HG02943 (cell line): ENCODE data around the gene FANCI.

ENCODE experiments used
- ATAC-seq: cut with Tn5 transposase; IDR thresholded peaks from one replicate; pipeline ENCODE4 v1.9.1; 2021; ENCODE audit warnings: mild to moderate bottlenecking, low read depth, moderate library complexity; ENCODE audit not compliant: unreplicated experiment

Gene FANCI

GRCh38 chr15:89330119-89330518, 86.3 kb downstream of the FANCI start:
- ATAC-seq = no peak

DNA sequence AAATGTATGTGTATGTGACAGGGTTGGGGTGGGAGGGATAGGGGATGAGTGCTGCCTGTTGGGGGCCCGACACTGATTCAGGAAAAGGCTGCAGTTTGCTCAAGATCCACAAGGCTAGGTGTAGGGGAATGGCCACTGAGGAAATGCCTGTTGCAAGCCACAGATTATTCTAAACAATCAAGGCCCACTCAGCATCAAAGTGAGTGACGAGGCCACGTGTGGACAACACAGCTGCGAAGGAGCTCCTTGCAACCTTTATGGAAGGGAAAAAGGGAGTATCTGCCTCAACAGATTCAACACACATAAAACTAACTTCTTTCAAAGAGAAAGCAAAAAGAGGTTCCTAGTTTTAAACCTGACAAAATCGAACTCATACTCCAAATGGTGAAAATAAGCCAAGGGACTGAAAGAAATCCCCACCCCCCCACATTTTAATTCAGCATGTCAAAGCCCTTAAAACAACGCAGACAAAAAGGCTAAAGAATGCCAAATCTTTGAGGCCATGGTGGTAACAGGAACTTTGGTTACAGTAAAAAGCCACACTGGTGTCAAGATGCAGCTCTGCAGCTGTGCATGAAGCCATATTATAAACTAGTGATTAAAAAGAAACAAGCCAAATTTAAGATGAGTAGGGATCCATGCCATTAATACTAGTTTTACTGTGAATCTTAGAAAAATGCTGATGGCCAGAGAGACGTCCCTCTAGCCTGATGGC, 87.3 kb downstream of the FANCI start:
- no peak for ATAC-seq

DNA sequence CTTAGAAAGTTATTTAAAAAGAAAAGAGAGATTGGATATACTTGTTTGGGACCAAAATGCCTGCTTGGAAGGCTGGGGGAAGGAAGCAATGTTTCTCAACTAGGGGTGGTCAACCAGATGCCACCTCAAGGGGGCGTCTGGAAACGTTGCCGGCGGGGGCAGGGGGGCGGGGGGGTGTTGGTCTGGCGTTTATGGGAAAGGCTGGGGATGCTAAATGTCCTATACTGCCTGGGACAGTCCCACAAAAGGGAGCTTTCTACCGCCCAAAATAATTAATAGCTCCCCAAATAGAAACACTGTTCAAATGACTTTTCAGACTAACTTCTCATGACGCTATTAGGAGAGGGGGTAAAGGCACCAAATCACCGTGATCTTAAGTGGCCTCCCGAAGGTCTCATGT, 88.7 kb downstream of the FANCI start:
- ATAC-seq = no peak

DNA sequence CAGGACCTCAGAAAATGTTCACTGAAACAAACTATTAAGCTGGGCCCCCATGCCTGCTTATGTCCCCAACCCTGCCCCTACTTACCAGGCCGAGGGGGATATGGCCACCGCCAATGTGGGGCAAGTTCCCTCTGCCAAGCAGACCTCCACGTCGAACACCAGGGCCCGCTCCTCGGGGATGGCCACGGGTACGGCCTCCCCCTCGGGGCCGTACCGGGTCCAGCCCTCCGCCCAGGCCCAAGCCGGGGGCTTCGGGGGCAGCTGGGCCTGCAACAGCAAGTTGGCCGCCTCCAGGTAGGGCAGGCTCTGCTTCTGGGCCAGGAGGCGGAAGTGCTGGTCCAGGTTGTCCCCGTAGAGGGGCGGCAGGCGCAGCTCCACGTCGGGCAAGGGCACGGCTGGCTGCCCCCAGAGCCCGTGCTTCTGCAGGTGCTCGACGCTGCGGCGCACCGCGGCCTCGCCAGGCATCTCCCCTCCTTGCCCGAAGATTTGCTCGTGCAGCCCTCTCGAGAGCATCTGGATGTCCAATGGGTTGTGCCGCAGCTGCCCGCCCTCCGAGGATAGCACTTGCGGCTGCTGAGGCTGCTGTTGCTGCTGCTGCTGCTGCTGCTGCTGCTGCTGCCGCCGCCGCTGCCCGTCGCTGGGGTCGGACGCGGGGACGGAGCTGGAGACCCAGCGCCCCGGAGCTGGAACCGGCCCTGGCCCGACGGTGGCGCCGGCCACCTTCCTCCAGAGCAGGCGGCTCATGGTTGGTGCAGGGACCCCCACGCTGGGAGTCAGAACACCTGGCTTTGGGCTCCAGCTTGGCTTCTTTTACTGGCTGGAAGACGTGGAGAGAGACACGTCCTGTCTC, 89.5 kb downstream of the FANCI start:
- ATAC-seq = no peak

GRCh38 chr15:89333959-89334509, 90.3 kb downstream of the FANCI start:
- ATAC-seq = no peak

DNA sequence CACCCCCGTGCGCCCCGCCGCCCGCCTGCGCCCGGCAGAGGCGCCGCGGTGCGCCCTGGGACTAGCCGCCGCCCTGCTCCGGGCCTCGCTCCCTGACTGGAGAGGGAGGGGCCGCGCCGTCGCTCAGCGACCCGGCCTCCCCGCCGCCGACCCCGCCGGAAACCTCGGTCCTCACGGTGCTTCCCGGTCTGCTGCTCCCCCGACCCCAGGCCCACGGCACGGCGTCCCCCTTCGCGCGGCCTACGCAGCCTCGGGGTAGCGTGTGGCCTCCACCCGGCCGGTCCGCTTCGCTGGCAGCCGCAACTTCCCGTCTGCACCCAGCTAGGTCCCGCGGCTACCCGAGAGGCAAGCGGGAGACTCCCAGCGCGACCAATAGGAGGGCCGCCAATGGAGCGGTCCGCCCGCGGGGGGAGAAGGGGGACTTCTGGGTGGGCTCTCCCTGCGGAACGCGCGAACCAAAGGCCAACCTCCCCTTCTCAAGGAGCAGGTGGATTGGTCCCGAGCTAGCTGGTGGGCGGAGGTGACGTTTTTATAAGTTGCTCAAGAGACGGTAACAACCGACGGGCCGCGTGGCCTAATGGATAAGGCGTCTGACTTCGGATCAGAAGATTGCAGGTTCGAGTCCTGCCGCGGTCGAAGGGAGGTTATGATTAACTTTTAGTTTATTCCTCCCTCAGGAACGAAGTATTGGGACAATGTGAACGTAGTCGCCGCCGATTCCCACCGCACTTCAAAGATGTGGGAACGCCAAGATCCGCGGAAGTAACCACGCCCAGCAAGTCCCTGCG, 90.9 kb downstream of the FANCI start, which contains the start of gene POLG:
POLG (minus strand) TSS at position 315 of the 788 bp plus-strand sequence. CDS start 1,070 bp downstream, outside the sequence.
- ATAC-seq = peak; percentile 88

DNA sequence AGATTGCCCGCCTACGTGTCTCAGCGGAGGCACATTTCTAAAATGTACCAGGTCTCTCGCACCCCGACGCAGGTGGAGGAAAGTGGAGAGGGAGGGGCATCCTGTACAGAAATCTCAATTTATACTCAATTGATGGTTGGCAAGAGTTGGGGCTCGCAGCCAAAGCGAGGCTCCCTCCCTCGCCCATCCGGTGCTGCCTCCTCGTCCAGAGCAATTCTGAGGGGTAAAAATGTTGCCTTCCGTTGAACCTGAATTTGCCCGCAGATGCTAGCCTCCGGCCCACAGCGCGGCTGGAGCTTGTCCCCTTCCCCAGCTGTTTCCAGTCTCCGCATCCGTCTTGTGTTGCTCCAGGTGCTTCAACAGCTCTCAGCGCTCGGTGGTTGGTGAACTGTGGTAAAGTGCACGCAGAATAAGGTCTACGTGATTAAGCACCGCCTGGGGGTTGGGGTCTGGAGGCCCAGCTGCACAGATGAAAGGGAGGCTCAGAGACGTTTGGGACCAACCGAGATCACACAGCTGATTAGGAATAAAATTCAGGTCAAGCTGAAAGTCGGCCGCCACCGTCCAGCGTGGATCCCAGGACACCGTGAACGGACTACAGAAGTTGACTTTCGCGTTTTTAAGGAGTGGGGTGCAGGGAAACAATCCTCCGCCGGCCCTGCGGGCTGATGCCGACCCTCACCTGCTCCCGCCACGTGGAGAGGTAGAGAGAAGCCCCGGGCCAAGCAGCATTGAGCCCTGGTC, 91.7 kb downstream of the FANCI start:
- peak; percentile 16 for ATAC-seq

DNA sequence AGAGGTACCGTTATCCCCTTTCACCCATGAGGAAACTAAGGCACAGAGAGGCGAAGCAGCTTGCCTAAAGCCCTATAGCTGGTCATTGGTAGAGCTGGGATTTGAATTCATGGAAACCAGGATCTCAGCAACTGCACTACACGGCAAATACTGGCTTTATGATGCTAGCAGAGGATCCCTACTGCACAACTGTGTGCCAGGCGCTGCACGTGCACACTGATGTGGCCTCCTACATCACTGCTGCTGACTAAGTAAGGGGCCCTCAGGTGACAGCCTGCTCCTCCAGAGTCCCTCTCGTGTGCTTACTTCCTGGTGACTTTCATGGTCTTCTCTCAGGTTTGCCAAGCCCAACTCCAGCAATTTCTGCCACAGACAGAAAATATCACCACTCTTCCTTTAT, 94.3 kb downstream of the FANCI start:
- no peak for ATAC-seq

GRCh38 chr15:89340573-89340972, 96.8 kb downstream of the FANCI start:
- ATAC-seq = no peak

GRCh38 chr15:89341316-89342005, 97.7 kb downstream of the FANCI start:
- no peak for ATAC-seq

DNA sequence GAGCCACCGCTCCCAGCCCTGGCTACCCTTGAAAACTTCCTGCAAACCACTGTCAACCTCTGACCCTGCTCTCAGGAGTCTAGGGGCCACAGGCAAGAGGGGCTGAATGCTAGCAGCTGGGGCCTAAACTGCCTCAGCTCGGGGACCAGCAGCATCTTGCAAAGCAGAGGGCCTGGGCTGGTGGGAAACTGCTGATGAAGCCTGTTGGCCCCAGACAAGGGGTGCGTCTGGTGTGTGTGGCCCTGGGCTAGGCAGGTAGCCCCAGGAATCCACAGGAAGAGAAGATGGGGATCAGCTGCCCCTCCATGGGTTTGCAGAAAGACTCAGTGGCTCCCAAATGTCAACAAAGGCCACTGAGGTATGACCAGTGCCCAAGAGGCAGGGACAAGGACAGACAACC, 99.1 kb downstream of the FANCI start:
- no peak for ATAC-seq

GRCh38 chr15:89345248-89345647, 101.5 kb downstream of the FANCI start:
- ATAC-seq = no peak

GRCh38 chr15:89346516-89347231, 102.9 kb downstream of the FANCI start:
- ATAC-seq = no peak

- no peak for ATAC-seq
Observed at GRCh38 chr15:89349206-89349558, 105.4 kb downstream of the FANCI start.

- no peak for ATAC-seq
Observed at GRCh38 chr15:89352476-89352875, 108.7 kb downstream of the FANCI start.

DNA sequence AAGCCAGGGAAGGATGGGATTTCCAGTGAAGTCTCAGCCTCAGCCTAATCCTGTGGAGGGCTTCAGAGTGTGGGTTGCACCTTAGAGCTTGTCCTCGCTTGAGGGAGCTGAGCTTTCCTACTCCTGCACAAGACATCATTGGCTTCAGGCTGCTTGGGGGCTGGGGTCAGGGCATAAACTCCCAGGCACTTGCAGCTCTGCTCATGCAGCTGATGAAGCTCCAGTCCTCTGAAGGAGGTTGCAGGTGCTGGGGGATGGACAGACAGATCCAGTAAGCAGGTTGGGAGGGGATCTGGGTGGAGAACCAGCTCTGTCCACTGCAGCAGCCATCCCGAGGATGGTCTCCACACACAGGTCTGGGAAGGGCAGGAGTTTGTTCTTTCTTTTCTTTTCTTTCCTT, 110.2 kb downstream of the FANCI start:
- ATAC-seq = no peak

GRCh38 chr15:89356634-89357298, 113.0 kb downstream of the FANCI start:
- ATAC-seq = no peak

- no peak for ATAC-seq
Observed at GRCh38 chr15:89358435-89358754, 114.6 kb downstream of the FANCI start.
